Mesothelial cell of epicardium (in vitro differentiated cells): ENCODE results near the gene TANGO2. TPM values are rescaled to one million over a fixed set of nuclear protein-coding genes. Genes with fewer than 3 reads are reported as not detected.

ENCODE experiments used
- DNase-seq, 2 experiments: peaks; one replicate each; pipeline ENCODE4 v3.0.0; 2021; ENCODE audit warnings: low spot score in 2 of 2; ENCODE audit not compliant: unreplicated experiment in 2 of 2
- H3K27ac Mint-ChIP-seq: 2 replicates; pipeline ENCODE4 v1.8.0; 2021; ENCODE audit warnings: mixed read lengths
- H3K27me3 Mint-ChIP-seq: 2 replicates; pipeline ENCODE4 v1.8.0; 2021; ENCODE audit warnings: low read depth, mixed read lengths
- H3K36me3 Mint-ChIP-seq: 2 replicates; pipeline ENCODE4 v1.8.0; 2021; ENCODE audit warnings: mixed read lengths
- H3K4me1 Mint-ChIP-seq: 2 replicates; pipeline ENCODE4 v1.8.0; 2021; ENCODE audit warnings: mixed read lengths
- H3K4me3 Mint-ChIP-seq: 2 replicates; pipeline ENCODE4 v1.8.0; 2021; ENCODE audit warnings: mild to moderate bottlenecking, moderate library complexity, mixed read lengths
- H3K9me3 Mint-ChIP-seq: 2 replicates; pipeline ENCODE4 v1.8.0; 2021; ENCODE audit warnings: mixed read lengths
- total RNA-seq: library from RNA; stranded (reverse); gene quantifications from 3 replicates; pipeline ENCODE4 v1.2.1, GENCODE V29; 2021
- TF ChIP-seq, protein P1 (sequence below): fragments of 200-600 bp; sonication (generic); IDR thresholded peaks from one replicate; pipeline ENCODE4 v1.5.0; 2021; ENCODE audit warnings: antibody characterized with exemption; ENCODE audit not compliant: unreplicated experiment

TANGO2 gene
- total RNA-seq, 1 donor from 2014 or later, result 15.6 TPM

DNA sequence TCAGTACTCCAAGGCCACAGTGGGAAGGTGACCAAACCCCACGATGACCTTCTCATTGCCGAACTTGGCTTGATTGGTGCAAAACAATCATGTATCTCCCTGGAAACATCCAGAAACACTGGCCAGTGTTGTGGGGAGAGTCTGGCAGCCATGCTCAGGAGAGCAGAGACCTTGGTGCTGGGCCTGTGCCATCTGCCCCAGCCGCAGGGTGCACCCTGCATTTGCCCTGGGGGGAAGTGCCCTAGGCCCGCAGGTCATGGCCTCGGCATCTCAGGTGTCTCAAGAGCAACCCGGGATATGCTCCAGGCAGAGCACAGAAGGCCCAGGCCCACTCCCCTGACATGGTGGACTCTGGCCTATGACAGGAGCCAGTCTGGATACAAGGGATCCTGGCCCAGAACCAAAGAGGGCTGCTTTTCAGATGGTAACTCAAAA is 28.0 kb upstream of the TANGO2 start:
- H3K36me3 Mint-ChIP-seq, result no peaks in the 10 kb centered on the region
- no peaks in the 10 kb centered on the region for H3K9me3 Mint-ChIP-seq
- TF ChIP-seq, protein P1, sequence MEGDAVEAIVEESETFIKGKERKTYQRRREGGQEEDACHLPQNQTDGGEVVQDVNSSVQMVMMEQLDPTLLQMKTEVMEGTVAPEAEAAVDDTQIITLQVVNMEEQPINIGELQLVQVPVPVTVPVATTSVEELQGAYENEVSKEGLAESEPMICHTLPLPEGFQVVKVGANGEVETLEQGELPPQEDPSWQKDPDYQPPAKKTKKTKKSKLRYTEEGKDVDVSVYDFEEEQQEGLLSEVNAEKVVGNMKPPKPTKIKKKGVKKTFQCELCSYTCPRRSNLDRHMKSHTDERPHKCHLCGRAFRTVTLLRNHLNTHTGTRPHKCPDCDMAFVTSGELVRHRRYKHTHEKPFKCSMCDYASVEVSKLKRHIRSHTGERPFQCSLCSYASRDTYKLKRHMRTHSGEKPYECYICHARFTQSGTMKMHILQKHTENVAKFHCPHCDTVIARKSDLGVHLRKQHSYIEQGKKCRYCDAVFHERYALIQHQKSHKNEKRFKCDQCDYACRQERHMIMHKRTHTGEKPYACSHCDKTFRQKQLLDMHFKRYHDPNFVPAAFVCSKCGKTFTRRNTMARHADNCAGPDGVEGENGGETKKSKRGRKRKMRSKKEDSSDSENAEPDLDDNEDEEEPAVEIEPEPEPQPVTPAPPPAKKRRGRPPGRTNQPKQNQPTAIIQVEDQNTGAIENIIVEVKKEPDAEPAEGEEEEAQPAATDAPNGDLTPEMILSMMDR, result no peak
- H3K27me3 Mint-ChIP-seq, result no peaks in the 10 kb centered on the region
- H3K4me3 Mint-ChIP-seq, result no peak overlapping the region
- H3K27ac Mint-ChIP-seq, result no peak overlapping the region
- DNase-seq, result no peak
- no peaks in the 10 kb centered on the region for H3K4me1 Mint-ChIP-seq

DNA sequence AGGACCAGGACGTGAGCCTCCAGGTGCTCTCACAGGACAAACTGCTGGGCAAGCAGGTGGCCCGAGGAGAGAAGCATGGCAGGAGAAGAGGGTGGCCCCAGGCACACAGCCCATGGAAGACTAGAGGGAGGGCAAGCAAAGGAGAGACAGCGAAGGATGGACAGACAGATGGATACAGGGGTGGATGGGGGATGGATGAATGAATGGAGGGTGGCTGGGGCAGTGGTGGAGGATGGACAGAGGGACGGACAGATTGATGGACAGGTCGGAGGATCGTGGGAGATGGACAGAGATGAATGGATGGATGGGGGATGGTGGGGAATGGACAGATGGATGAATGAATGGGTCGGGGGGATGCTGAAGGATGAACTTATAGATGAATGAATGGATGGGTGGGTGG is 27.0 kb upstream of the TANGO2 start:
- no peaks in the 10 kb centered on the region for H3K9me3 Mint-ChIP-seq
- no peak overlapping the region for H3K27ac Mint-ChIP-seq
- H3K4me1 Mint-ChIP-seq, result peaks cover 5% of the 10 kb centered on the region
- no peaks in the 10 kb centered on the region for H3K27me3 Mint-ChIP-seq
- TF ChIP-seq, protein P1, result no peak
- no peak overlapping the region for H3K4me3 Mint-ChIP-seq
- no peaks in the 10 kb centered on the region for H3K36me3 Mint-ChIP-seq
- DNase-seq, result no peak

DNA sequence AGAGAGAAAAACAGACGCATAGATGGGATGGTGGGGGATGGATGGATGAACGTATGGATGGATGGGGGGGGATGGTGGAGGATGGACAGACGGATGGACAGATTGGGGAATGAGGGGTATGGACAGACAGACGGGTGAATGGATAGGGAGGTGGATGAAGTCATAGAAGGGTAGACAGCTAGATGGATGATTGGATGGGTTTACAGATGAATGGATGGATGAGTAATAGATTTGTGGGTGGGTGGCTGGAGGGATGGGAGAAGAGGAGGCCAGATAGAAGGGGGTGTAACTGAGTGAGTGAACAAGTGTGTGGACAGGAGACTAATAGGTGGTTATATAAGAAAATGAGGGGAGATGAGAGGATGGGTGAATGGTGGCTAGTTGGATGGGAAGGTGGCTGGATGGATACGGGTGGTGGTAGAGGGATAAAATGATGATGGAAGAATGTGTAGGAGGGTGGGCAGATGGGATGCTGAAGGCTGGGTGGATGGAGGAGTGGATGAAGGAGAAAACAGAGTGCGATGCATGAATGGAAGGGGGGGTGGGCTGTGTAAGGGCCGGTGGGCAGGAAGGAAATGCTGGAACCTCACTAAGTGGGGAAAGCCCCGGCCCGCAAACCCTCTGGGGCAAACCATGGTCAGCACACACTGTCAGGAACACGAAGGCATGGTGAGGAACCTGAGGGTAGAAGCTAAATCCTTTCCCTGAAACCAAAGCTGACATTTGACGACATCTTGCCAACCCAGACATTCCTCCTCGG is 25.9 kb upstream of the TANGO2 start:
- Mint-ChIP-seq H3K4me3 (no peak overlapping the region), H3K36me3 (no peaks in the 10 kb centered on the region), H3K27me3 (no peaks in the 10 kb centered on the region), H3K4me1 (peaks cover 5% of the 10 kb centered on the region), H3K9me3 (no peaks in the 10 kb centered on the region), H3K27ac (no peak overlapping the region)
- no peak for DNase-seq
- TF ChIP-seq, protein P1, result no peak

DNA sequence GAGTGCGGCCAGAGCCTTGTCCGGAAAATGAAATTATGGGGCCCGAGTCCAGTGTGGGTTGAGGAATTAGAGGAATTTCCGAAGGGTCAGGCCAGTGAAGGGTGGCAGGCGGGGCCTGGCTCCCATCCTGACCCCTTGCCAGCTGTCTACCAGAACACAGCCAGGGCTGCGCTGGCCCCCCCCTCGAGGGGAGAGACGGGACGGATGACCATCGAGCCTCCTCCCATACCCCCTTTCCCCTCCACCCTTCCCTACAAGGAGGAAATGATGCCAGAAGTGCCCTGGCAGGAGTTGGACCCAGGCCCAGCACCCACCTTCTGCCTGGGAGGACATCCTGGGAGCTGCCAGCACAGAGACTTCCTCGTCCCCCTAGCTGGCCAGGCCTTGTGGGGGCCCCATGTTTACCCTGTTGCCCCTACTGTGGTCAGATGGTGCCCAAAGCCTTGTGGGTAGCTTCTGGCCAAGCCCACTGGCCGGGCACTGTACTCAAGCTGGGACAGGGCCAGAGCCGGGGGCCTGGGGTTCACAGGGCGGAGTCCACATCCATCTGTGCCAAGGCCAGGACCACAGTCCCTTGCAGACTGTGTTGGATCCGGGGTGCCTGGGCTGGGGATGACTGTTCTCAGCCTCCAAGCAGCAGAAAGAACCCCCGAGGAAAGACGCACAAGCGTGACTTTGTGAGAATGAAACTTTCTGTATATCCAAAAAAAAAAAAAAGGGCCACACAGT is 25.1 kb upstream of the TANGO2 start:
- no peak for DNase-seq
- Mint-ChIP-seq H3K4me1 (peaks cover 5% of the 10 kb centered on the region), H3K4me3 (no peak overlapping the region), H3K27me3 (no peaks in the 10 kb centered on the region), H3K27ac (no peak overlapping the region), H3K9me3 (no peaks in the 10 kb centered on the region), H3K36me3 (no peaks in the 10 kb centered on the region)
- TF ChIP-seq, protein P1, result no peak

DNA sequence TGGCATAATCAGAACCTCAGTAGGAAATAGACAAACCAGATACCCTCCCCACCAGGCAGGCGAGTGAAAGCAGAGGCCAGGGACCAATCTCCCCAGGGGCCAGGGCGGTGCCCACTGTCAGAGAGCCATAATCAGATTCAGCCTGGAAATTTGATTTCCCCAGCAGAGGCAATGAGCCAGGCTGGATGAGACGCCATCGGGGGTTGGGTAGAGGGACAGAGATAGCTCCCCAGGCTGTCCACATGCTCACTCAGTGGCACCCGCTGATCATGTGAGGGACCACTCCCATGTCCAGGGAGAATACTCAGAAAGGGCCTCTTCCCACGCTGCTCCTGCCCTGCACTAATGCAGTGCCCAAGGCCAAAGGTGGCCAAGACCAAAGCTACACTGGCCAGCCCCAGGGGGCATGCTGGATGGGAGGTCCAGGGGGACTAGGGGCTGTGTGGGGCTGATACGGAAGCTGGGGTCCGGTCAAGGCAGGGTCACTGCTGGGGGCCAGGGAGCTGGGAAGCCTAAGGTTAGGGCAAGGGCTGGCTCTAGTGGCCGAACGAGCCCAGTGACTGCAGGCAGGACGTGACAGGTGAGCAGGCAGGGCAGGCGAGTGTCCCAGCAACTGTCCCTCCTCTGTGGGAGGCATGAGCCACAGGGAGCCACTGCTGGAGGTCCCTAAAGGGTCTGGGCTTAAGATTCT is 24.1 kb upstream of the TANGO2 start:
- H3K27me3 Mint-ChIP-seq, result no peaks in the 10 kb centered on the region
- TF ChIP-seq, protein P1, result no peak
- H3K36me3 Mint-ChIP-seq, result no peaks in the 10 kb centered on the region
- no peaks in the 10 kb centered on the region for H3K9me3 Mint-ChIP-seq
- peaks cover 5% of the 10 kb centered on the region for H3K4me1 Mint-ChIP-seq
- DNase-seq, result no peak
- H3K27ac Mint-ChIP-seq, result no peak overlapping the region
- no peak overlapping the region for H3K4me3 Mint-ChIP-seq
